NB4 (cell line): ENCODE measurements around the gene SCML1.

Source experiments
- DNase-seq: peaks from one replicate; pipeline ENCODE4 v3.0.0; 2010; ENCODE audit warnings: low read depth
- H3K4me3 ChIP-seq: one replicate; pipeline ENCODE4 v1.5.1; 2011; ENCODE audit warnings: mild to moderate bottlenecking, low read depth, low read length, moderate library complexity
- MYC ChIP-seq: IDR thresholded peaks from 2 replicates; pipeline ENCODE4 v1.6.1; 2011; ENCODE audit warnings: low read depth, low read length
- POLR2A ChIP-seq: IDR thresholded peaks from 2 replicates; pipeline ENCODE4 v1.6.1; 2011; ENCODE audit warnings: mild to moderate bottlenecking; ENCODE audit not compliant: insufficient read length; ENCODE audit errors: extremely low read depth
- TF ChIP-seq, protein P1 (sequence below): IDR thresholded peaks from 2 replicates; pipeline ENCODE4 v1.6.1; 2011; ENCODE audit warnings: low read depth, low read length
- TF ChIP-seq, protein P2 (sequence below): IDR thresholded peaks from one replicate; pipeline ENCODE4 v1.5.1; 2012; ENCODE audit warnings: low read depth, low read length

Gene SCML1

DNA sequence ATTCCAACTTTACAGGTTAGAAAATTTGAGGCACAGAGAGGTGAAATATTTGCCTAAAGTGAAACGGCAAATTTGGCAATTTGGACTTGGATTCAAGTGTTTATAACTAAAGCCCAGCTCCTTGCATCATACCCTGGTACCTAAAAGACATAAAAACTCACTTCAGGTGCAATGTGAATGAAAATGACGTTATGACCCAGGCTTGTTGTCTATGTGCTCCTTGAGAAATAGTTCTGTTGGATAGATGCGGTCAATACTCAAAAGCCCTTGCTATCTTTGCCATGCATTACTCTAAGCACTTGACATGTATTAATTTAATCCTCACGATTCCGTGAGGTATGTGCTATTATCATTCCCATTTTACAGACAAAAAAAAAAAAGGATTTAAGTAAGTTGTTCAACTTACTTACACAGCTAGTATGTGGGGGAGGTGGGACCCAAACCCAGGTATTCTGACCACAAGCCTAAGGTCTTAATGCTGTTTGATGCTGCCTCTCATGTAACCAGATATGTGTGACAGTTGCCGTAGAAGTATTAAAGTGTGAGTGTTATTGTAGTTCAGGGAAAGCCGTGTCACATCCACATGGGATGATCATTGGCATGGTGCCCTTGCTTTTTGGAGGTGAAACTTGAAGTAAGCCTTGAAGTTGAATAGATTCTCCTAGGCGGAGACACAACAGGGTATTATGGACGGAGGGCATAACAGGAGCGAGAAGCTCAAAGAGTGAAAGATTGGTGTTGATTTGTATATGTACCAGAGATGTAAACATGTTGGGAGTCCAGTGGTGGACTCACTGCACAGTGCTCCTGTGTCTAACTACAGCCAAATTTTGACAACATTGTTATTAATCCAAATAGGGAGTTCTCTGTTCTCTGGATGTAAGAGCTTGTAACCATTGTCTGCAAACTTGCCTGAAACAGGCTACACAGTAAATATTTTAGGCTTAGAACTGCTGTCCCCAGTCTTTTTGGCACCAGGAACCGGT is 3.1 kb downstream of the SCML1 start:
- no peak for DNase-seq
- TF ChIP-seq, protein P1, sequence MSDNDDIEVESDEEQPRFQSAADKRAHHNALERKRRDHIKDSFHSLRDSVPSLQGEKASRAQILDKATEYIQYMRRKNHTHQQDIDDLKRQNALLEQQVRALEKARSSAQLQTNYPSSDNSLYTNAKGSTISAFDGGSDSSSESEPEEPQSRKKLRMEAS: no peak
- TF ChIP-seq POLR2A (no peak), MYC (no peak)
- TF ChIP-seq, protein P2, sequence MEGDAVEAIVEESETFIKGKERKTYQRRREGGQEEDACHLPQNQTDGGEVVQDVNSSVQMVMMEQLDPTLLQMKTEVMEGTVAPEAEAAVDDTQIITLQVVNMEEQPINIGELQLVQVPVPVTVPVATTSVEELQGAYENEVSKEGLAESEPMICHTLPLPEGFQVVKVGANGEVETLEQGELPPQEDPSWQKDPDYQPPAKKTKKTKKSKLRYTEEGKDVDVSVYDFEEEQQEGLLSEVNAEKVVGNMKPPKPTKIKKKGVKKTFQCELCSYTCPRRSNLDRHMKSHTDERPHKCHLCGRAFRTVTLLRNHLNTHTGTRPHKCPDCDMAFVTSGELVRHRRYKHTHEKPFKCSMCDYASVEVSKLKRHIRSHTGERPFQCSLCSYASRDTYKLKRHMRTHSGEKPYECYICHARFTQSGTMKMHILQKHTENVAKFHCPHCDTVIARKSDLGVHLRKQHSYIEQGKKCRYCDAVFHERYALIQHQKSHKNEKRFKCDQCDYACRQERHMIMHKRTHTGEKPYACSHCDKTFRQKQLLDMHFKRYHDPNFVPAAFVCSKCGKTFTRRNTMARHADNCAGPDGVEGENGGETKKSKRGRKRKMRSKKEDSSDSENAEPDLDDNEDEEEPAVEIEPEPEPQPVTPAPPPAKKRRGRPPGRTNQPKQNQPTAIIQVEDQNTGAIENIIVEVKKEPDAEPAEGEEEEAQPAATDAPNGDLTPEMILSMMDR: no peak
- H3K4me3 ChIP-seq: no peak overlapping the region

DNA sequence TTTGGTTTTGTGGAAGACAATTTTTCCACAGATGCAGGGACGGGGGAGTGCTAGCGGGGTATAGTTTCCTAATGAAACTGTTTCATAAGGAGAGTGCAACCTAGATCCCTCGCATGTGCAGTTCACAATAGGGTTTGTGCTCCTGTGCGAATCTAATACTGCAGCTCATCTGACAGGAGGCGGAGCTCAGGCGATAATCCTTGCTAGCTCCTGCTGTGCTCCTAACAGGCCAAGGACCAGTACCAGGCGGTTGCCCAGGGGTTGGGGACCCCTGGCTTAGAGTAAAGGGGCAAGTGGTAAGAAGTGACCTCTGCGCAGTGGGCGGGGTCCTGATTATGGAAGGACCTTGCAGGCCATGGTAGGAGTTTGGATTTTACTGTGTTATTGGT is 3.8 kb downstream of the SCML1 start:
- H3K4me3 ChIP-seq: no peak overlapping the region
- TF ChIP-seq POLR2A: no peak
- TF ChIP-seq, protein P1: no peak
- TF ChIP-seq, protein P2: no peak
- TF ChIP-seq MYC: no peak

DNA sequence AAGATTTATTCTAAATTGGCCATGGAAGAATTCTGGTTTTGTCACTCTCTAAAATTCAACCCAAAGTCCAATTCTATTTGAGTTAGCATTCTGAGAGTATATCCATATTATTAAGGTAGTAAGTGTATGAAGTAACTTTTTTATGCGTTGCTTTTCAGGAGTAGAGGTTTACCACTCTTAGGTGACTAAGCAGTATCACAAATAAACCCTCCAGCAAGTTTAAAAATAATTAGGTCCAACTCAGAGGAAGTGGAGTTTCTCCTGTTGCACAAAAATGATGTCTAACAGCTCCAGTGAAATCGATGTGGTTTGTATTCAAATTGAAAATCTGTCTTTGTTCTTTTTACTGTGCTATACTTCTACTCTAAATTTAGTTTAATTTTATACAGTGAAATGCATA is 6.6 kb downstream of the SCML1 start:
- TF ChIP-seq POLR2A: no peak
- no peak for TF ChIP-seq MYC
- TF ChIP-seq, protein P2: no peak
- TF ChIP-seq, protein P1: no peak
- no peak for DNase-seq
- H3K4me3 ChIP-seq: no peak overlapping the region

More for the DNA sequence above, 3.8 kb downstream of the SCML1 start:
- no peak for DNase-seq

DNA sequence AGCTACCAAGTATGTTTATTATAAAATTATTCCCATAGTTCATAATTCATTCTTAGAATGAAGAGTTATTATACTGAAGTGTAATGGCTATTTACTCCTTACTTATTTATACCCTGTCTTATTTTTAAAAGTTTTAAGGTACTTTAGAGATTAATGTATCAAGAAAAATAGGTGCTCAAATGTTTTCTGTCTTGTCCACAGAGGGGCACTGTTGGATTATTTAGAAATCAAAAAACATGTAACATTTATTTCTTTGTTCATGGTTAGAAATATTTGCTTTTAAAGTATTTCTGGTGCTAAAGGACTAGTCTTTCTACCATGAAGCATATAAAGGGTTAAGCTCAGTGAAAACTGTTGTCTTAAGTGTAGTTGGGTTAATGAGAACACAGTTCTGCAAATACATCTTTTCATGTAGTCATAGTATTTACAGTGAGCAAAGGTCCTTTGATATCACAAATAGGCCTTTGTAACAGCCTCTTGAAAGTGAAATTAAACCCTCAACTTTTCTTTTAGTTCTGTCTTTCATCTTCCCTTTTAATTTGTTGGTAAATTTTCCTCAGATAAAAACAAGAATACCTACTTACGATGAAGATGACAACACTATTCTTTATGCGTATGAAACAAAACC is 7.7 kb downstream of the SCML1 start:
- H3K4me3 ChIP-seq: no peak overlapping the region
- TF ChIP-seq POLR2A (no peak), MYC (no peak)
- TF ChIP-seq, protein P1: no peak
- TF ChIP-seq, protein P2: no peak
- peak; percentile 5 for DNase-seq

DNA sequence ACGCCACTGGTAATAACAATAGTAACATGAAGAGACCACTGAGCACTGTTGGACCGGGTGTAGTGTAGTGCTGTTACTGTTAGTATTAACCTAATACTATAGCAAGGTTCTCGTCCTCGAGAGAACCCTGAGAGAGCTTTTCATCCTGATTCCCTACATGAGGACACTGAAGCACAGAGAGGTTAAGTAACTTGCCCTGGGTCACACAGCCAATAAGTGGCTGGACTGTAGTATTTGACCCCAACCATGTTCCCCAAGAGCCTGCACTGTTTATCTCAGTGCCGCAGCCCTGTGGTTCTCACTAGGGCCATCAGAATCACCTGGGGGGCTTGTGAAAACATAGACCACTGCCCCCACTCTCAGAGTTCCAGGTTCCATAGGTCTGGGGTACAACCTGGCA is 10.4 kb downstream of the SCML1 start:
- TF ChIP-seq, protein P2: no peak
- TF ChIP-seq, protein P1: no peak
- TF ChIP-seq MYC: no peak
- no peak for TF ChIP-seq POLR2A
- no peak overlapping the region for H3K4me3 ChIP-seq
- DNase-seq: no peak
